GM19239 (cell line): ENCODE data around the gene OR56A4.
A peak's percentile ranks its signal among the peaks of the same experiment; 100 is the strongest.

ENCODE experiments used
- DNase-seq: peaks from one replicate; pipeline ENCODE4 v3.0.0; 2011; ENCODE audit warnings: low spot score; ENCODE audit not compliant: insufficient read length
- FAIRE-seq: peaks from 2 replicates; lab custom pipeline; 2011; peaks lifted over from hg19 to GRCh38; lab: Jason Lieb, UNC

Gene OR56A4, protein sequence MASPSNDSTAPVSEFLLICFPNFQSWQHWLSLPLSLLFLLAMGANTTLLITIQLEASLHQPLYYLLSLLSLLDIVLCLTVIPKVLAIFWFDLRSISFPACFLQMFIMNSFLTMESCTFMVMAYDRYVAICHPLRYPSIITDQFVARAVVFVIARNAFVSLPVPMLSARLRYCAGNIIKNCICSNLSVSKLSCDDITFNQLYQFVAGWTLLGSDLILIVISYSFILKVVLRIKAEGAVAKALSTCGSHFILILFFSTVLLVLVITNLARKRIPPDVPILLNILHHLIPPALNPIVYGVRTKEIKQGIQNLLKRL

DNA sequence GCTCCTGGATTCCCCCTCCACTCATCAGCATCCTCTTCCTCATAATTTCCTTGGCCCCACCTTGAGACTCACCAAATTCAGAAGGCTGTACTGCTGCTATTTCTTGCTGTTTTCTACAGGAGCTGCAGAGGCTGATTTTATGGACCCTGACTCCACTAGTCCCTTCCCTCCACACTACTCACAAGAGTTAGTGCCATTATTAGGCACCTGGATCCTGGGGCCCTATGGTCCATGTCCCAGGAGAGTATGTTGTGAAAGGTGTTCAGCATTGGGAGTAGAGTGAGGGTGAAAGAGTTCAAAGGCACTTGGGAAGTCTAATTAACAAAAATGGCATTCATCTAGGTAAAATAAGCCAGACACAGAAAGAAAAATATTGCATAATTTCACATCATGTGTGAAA, at the start of gene OR56A4:
Gene OR56A4 (minus strand): TSS at position 101 of the 400 bp plus-strand sequence. CDS start 3,954 bp downstream, outside the sequence.
- FAIRE-seq (no peak), DNase-seq (no peak)

DNA sequence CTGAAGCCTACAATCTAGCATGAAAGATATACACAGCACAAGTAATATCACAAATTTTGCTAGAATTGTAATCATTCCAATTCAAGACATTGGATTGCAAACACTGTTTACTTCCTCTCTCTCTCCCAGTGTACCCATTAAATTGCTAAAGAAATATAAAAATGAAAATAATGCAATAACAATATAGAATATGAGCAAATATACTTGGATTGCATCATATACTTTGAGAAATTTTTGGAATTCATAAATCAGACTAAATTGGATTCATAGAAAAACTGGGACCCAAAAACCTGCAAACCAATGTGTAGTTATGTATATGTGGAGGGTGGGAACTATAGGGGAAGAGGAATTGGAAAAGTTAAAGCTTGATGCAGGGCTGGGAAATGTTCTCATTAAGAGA, 48.8 kb upstream of the OR56A4 start:
- FAIRE-seq (no peak), DNase-seq (no peak)

DNA sequence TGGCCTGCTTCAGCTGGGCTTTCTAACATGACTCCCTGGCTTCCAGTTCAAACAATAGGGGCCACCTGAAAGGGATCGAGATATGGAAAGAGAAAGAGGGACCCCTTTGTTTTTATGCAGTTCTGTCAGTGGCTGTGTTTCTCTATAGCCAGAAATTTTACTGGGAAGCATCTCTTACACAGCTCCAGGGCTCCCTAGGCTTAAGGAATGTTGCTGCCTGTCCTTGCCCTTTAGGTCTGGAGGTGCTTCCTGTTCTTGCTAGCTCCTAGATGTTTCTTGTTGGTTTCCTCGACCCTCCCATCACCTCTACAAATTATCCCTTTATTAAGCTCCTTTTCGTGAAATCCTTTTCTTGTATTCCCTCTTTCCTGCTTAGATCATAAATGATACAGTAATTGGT, 45.6 kb upstream of the OR56A4 start:
- FAIRE-seq: no peak

DNA sequence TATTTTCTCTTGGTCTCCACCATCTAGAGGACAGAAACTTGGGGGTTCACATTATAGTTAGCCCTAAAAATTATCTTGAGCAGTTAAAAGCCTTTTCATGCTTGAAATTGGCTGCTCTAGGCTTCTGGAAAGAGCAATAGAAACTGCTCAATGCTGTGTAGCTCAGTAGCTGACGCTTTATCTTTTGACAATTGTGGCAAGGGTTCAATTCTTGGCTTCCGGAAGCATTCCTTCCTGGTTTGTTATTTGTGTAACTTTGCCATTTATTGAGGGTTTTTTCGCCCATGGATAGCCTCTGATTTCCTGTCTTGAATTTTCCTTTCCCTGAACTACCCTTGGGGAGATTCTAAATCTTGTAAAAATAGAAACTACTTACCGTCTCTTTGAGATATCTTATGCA, 34.1 kb upstream of the OR56A4 start:
- FAIRE-seq: no peak

More for the DNA sequence above, 45.6 kb upstream of the OR56A4 start:
- no peak for DNase-seq

DNA sequence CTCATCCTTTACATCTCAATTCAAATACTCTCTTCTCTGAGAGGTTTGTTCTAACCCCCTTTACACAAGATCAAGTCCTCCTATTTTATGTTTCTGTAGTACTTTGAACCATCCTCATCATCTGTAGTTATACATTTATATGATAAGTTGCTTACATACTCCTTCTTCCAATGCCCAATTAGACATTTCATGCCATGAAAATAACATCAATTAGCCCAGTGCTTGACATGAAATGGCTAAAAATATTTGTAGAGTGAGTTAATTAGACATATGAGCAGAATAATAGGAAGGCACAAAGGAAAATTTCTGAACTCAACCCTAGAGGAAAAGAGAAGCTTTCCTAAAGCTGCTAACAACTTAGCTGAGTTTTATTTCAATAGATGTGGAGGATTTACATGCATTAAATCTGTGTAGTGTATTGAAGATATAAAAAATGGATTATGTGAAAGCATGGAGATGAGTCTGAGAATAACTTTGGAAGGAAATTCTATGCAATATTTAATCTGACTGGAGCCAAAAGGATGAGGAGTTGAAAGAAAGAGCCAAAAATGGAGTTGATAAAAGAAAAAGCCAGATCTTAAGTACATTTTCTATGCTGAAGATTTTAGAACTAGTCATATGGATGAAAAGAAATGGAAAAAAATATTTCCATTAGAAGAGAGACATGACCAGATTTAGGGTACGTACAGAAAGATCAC, 24.1 kb upstream of the OR56A4 start, which contains the start of gene OR56A1:
Gene OR56A1 (minus strand): TSS at position 51 of the 698 bp plus-strand sequence. CDS start 3,066 bp downstream, outside the sequence.
- DNase-seq: no peak
- FAIRE-seq: no peak

More for the DNA sequence above, 34.1 kb upstream of the OR56A4 start:
- DNase-seq: no peak

DNA sequence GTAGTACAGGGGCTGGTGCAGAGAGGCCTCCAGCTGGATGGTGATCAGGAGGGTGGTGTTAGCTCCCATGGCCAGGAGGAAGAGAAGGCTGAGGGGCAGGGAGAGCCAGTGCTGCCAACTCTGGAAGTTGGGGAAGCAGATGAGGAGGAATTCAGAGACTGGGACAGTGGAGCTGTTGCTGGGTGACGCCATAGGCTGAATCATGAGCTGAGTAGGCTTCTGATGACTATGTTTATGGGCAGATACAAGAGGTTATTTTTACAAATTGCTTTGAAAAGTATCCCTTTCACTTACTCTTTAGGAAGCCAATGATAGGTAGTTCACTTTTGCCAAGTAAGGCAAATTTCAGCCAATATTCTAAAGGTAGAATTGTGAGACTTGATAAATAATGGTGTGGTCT, 20.8 kb upstream of the OR56A4 start:
- no peak for FAIRE-seq
- no peak for DNase-seq

DNA sequence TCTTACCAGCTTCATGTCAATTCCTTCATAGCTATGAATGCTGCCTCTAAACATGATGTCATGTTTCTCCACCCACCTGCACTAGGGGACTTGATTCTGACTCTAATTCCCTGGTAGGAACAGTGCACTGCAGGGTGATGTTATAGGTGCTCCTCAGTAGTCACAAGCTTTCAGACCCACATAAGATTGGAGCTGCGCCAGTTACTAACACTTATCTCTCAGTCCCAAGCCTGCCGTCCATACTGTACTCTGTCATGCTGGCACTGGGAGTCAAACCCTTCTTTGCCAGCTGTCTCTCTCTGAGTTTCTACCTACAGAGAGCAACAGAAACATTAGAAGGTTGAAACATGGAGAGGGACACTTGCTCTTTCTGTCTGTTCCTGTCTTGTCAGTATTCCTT, 18.3 kb upstream of the OR56A4 start:
- DNase-seq: no peak
- no peak for FAIRE-seq

DNA sequence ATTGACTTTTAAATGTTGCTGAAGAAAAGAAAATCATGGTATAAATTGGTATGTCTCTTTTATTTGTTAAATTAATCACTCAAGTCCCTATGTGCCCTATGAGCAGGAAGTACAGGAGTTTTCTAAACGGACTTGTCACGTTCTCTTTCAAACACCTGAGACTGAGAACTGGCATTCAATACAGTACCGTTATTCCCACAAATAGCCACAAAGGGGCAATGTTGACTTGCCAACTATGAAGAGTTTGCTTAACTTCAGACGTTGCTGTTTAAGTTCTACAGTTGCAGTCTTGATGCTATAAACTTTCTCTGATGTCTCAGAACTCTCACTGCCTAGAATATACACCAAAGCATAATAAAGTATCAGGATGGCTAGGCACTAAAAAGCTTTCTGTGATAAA, 16.2 kb upstream of the OR56A4 start:
- peak; percentile 1 for DNase-seq
- FAIRE-seq: no peak

DNA sequence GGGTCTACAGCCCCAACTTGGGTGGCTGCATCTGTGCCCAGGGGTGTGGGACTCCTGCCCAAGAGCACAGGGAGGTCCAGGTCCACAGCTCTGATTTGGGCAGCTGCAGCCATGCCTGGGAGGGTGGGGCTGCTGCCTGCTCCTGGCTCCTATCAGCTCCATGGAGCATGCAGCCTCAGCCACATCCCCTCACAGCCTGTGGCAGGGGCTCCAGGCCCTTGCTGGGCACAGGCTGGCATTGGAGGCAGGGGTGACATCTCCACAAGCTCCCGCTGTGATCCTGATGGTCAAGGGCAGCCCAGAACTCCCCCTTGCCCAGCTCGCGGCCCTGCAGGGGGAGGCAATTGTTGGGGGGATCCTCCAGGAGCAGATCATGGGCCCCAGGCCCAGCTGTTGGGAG, 6.3 kb upstream of the OR56A4 start:
- DNase-seq (no peak), FAIRE-seq (no peak)

DNA sequence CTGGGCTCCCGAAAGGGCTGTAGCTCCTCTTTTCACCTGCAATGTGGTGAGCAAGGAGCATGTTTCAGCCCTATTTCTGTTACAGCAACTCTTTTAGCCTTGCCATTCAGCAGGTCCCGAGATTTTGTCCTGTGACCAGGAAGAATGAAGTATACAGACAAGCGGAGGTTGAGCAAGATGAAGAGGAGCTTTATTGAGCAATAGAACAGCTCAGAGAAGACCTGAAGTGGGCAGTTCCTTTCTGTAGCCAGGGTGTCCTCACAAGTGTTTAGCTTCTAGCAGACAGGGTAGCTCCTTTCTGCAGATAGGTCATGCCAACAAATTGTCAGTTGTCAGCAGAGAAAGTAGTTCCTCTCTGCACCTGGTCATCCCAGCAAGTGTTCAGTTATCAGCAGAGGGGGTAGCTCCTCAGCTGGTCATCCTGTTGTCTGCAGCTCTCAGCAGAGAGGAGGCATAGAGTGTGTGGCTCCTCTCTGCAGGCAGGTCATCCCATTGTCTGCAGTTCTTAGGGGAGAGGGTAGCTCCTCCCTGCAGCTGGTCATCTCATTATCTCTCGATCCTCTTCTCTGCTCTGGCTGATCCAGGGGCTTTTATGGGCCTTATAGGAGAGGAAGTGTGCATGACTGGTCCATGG, 5.4 kb upstream of the OR56A4 start:
- FAIRE-seq (no peak), DNase-seq (no peak)

DNA sequence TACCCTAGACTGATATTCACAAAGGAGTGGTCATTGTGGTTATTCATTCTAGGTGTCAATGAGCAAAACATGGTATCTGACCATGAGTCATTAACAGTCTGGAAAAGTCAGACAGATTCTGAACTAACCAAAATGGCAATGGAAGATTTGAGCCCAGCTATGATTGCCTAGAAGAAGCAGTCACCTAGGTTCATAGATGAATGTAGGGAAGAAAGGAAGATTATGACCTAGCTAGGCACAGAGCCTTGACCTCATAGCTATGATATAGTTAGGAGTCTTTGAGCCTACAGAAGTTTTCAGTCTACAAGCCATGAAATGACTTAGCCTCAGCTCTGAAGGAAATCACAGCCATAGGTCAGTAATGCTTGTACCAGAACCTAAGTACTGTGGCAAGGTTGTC, 351 bp downstream of the OR56A4 start:
- FAIRE-seq (no peak), DNase-seq (no peak)

DNA sequence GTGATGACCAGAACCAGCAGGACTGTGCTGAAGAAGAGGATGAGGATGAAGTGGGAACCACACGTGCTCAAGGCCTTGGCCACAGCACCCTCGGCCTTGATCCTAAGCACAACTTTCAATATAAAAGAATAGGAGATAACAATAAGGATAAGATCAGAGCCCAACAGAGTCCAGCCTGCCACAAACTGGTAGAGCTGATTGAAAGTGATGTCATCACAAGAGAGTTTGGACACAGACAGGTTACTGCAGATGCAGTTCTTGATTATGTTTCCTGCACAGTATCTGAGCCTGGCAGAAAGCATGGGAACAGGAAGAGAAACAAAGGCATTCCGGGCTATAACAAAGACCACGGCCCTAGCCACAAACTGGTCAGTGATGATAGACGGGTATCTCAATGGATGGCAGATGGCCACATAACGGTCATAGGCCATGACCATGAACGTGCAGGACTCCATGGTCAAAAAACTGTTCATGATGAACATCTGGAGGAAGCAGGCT, 4.5 kb downstream of the OR56A4 start:
- FAIRE-seq (no peak), DNase-seq (no peak)

DNA sequence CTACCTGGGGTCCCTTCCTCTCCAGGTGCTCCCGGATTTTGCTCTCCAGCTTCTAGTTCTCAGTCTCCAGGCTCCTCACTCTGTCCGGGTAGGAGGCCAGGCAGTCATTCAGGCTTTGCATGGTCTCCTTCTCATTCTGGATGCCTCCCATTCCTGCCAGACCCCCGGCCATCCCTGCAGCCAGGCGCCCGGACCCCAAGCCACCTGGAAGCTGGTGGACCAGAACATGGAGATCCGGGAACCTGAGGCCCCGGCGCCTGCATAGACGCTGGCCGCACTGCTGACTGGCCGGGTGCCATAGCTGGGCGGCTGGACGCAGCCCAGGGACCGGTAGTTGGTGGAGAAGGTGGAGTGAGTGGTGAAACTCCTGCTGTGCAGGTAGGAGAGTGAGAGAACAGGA, 12.0 kb downstream of the OR56A4 start:
- DNase-seq (no peak), FAIRE-seq (no peak)

DNA sequence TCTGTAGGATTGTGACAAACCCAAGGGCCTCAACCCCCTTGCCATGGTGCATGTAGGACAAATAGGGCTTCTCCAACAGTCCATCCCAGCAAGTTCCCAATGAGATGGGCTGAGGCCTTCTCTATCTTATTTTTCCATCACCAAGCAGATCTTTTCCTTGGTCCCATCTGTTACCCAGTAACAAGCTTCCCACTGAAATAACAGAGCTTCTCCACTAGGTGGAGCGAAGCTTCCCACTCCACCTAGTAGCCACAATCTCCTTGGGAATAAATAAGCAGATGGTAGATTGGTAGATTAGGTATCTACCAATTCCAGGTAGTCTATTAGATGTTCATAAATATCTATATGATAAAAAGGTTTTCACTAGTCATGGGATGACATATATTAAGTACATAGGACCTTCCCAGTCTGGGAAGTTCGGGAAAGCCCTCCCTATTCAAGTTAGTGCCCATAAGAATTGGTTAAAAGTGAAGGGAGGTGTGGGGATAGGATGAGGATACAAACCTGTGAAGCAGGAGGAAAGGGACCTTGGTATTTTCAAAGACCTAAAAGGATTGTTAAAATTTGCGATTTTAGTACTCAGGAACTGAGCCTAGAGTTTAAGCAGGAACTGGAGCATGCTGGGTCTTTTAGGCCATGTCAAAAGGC, 14.0 kb downstream of the OR56A4 start:
- FAIRE-seq (no peak), DNase-seq (peak; percentile 4)

DNA sequence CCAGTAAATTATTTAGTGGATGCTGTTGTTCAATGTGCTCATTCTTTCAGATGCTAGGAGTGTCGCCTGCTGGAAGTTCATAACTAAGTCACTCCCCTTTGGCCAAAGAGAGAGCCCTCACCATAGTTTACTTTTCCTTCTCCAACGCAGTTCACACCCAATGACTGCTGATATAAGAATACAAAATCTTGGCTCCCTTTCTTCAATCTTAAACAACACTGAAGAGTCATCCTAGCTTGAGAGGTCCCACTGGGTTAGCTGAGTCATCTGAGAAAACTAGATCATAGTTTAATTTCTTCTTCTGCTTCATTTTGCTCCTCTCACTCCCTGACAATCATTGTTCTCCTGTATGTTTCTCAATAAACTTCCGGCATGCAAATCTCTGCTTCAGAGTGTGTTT, 14.6 kb downstream of the OR56A4 start:
- DNase-seq: no peak
- no peak for FAIRE-seq

DNA sequence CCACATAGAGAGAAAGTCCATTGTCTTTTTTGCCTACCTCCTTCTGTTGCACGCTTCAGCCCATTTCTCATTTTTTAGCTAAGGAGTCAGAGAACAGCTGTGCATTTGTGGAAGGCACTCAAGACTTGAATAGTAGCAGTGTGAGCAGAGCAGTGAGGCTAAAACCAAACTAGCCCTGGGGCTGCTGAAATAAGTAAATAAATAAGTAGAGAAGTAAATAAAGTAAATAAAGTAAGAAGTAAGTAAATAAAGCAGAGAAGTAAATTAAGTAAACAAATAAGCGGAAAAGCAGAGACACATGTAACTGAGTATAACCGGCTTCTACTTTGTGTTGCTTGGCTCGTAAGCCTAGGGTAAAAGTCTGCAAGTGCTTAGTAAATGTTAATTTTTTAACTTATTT, 17.5 kb downstream of the OR56A4 start:
- DNase-seq (no peak), FAIRE-seq (no peak)

DNA sequence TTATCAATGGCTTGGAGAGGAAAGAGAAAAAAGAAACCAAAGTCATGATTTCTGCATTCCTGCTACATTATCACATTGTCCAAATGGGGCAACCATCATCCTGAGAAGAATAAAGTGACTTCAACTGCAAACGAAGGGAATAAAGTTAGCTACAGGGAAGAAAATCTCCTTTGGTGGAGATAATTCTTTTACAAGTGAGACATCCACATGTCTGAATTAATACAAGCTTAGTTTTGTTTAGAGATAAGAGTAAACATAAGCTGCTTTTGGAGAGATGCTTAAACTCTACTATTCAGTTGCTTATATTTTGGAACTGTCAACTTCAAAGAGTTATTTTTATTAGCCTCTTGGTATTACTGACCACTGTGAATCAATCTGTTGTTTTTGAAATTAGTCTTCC, 19.9 kb downstream of the OR56A4 start, which contains the start of gene OR52L1:
Gene OR52L1 (minus strand): TSS at position 101 of the 400 bp plus-strand sequence. CDS start 55 bp downstream, at position 46.
- DNase-seq: no peak
- FAIRE-seq: no peak

DNA sequence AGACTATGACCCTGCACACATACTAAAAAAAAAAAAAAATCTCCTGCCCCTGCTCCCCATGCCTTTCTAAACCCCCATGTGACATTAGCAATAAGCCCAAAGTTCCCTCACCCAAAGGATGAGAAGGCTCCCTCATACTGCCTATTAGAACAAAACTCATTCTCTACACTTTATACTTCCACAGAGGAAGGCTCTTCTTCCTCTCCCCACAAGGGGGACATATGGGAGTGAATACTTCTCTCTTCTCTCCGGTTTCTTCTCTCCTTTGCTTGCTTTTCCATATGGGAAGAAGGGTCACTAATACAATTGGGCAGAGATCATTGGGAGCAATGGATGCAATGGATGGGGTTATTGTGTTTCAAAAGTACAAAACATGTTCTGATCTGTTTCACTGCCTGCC, 23.3 kb downstream of the OR56A4 start:
- no peak for FAIRE-seq

DNA sequence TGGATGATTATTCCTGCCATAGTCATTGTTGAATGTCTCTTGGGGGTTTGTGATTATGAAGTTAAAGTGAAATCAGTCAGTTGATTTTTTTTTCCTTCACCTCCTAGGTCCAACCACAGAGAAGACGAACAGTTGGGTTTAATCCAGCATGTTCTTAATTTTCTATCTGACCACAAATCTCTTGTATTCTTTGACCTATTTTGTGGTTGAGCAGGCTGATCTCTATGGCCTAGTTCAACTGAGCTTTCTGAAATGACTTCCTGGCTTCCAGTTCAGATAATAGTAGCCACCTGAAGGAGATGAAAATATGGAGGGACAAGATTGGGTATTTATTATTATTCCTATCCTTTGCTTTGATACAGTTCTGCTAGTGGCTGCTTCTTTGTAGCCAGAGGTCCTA, 33.2 kb downstream of the OR56A4 start:
- no peak for DNase-seq
- no peak for FAIRE-seq

More for the DNA sequence above, 23.3 kb downstream of the OR56A4 start:
- no peak for DNase-seq

DNA sequence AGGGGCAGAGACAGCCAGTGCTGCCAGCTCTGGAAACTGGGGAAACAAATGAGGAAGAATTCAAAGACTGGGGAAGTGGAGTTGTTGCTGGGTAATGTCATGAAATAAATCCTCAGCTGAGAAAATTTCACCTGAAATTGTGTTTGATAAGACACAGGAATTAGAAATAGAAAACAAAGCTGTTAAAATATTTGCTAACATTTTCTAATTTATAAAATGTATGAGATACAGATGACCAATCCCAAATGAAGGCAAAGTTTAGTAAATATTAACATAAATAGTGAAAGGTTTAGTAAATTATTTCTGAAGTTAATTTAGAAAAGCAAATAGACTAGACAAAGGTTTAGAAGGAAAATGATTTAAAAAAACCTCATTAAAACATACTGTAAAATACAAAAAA, 38.4 kb downstream of the OR56A4 start, which contains the start of gene OR56A5:
Gene OR56A5 (minus strand): TSS at position 101 of the 400 bp plus-strand sequence. CDS start 0 bp downstream, at position 101.
- FAIRE-seq (no peak), DNase-seq (no peak)
